Right kidney (tissue), 1 donor: ENCODE data around the gene JDP2.

Experiments
- DNase-seq: peaks from one replicate; pipeline ENCODE4 v3.0.0-alpha.2; 2016

JDP2 gene

GRCh38 chr14:75406856-75407255 is 21.0 kb upstream of the JDP2 start:
- DNase-seq = no peak

DNA sequence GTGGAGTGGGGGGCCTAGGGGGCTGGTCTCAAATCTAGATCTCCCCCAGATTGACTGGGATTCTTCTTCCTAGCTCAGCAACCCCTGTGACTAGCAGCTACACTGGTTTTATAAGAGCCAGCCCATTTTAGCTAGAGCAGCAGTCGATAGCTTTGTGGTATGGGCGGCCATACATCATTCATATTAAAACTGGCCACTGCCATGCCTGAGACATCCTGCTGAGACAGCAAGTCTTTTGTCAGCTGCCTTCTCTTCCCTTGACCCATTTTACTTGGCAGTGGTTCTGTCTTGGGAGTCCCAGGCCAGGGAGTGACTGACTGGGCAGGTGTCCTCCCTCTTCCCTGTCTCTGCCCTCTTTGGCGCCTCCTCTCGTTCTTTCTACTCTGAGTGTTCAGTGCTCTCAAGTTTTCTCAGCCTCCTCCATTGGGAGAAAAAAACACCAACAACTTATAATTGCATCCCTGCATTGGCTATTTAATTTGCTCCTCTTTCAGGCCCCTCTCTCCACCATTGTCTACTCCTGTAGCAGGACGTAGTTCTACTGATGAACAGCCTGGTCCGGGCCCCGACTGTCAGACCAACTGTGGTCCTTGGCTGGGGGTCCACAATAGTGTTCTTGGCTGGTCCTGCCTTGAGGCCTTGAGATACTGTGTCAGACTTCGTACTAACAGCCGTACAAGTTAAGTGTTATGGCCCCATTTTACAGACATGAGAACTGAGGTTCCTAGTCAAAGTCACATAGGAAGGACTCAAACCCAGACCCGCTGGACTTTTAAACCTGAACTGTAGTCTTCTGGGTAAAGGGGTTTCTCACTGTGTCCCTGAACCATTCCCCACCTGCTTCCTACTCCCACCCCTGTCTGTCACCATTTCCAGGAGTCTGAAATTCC is 18.3 kb upstream of the JDP2 start:
- no peak for DNase-seq

DNA sequence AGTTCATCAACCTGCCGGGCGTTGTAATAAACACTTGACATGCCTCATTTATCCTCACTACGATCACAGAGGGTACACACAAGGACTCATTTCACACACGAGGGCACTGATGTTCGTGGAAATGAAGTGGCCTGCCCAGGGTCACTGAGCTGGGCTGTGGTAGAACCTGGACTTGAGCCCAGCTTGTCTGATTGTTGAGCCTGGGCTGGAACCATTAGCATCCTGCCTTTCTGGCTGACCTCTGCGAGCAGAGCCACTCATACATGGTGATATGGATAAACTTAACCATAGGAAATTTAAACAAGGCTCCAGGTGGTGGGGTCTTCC is 16.6 kb upstream of the JDP2 start:
- peak; percentile 28 for DNase-seq

DNA sequence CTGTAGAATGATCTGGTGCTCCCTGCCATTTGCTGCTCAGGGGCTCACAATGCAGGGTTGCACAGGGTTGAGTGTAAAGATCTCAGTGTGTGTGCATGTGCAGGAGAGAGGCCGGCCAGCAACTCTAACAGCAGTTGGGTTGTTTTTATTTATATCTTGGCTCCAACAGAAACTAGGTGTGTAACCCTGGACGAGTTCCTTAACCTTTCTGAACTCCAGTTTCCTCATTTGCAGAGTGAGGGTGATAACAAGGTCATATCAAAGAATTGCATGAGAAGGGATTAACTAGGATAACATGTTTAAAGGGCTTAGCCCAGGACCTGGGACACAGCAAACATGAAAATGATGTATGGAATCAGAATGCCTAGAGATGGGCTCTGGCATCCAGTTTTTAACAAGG is 14.8 kb upstream of the JDP2 start:
- no peak for DNase-seq

DNA sequence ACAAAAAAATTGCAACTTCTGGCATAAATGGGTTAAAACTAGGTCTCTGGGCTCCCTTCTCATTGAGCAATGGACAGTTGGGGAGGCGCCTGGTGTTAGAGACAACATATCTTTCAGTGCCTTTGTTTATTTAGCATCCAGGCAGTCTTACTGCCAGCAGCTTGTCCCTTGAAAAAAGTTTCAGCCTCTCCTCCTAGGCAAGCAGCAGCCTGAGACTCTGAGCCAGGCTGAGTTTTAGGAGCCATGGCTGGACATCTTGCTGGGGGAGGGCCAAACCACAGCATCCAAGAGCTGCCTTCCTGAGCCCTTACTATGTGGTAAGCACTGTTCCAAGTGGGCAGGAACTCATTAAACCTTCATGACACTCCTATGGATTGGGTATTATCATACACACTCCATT is 10.1 kb upstream of the JDP2 start:
- no peak for DNase-seq

DNA sequence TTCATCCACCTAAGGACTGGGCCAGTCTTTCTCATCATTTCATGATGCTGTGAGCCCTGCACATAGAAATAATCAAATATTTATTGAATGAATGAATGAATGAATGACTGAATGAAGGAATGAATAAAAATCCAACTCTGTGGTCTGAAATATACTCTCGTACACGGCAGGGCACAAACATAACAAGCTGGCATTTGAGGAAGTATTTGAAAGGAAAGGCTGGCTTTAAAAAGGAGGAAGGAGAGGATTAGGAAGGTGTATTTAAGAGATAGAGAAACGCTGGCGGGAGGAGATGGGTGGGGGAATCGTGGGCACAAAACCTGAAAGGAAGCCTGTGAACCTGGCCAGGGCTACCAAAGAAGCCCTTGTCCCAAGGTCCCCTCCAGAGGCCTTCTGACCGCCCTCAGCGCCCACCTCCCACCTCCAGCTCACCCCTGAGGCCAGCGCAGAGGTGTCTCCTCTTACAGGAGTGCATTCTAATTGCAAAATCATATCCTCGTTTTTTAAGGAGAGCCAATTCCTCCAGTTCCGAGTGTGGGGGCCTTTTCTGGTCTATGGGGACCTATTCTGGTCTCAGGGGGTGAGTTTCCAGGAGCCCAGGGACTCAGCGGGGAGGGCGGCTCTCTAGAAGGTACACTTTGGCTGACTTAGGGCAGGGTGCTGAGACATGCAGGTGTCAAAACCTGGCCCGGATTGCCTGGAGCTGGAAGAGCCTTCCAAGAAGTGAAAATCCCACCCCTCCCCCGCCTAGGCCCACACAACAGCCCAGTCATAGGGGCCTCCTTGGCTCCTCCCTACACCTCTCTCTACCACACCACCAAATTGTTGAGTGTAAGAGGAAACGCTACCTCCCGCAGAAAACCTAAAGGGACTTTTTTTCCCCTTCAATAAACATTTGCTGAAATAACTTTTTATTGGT is 8.7 kb upstream of the JDP2 start:
- DNase-seq = peak; percentile 44

- no peak for DNase-seq
Measured at GRCh38 chr14:75422169-75422568, 5.7 kb upstream of the JDP2 start.

GRCh38 chr14:75424496-75424895 is 3.3 kb upstream of the JDP2 start:
- DNase-seq = no peak

DNA sequence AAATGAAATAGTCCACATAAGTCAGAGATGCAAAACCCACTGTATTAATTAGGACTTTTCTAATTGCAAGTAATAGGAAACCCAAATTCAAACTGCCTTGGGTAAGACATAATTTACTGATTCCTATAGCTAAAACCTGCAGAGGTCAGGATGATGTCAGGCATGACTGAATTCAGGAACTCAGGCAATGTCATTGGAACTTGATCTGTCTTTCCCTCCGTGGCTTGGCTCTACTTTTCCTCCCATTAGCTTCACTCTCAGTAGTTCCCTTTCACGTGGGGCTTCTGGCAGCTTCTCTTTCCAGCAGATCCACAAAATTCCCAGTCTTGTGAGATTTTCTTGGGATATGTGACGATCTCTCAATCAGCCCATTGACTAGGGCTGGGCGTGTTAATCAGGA is 2.4 kb upstream of the JDP2 start:
- peak; percentile 40 for DNase-seq

- DNase-seq = peak; percentile 41
Measured at GRCh38 chr14:75426332-75427125, 1.3 kb upstream of the JDP2 start.

GRCh38 chr14:75427126-75427481 is 718 bp upstream of the JDP2 start:
- DNase-seq = no peak

DNA sequence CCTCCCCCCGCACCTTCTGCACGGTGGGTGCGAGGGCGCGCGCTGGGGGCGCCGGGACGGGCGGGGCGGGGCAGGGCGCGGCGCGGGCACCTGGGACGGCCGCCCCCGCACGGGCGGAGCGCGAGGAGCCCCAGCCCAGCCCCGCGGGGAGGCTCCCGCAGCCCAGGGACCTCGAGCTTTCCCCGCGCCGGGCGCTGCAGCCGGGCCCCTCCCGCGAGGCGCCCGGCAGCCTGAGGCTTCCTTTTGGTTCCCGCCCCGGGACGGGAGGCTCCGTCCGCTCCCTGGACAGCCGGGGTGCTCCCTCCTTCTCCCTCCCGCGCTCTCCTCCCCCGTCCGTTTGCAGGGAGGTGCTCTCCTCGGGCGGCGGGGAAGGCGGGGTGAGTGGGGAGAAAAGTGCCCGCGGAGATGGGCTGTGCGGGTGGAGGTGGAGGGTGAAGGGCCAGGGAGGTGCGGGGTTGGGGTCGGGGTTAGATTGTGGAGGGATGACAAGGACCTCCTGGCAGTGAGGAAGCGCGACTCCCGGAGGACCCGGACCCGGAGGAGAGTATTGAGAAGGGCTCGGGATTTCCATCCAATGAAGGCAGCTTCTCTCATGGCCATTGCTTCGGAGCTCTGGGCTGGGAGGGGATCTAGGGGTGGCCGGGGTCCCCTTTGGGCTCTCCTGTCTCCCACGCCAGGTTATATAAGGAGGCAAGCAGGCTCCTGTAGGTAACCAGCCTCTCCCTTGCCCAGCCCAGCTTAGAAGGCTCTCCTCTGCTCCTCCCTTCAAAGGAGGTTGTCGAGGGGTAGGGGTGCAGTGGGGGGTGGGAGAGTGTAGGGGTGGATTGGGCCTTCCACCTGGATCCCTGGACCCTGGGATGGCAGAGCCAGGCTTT is 645 bp downstream of the JDP2 start:
- DNase-seq = peak; percentile 56

DNA sequence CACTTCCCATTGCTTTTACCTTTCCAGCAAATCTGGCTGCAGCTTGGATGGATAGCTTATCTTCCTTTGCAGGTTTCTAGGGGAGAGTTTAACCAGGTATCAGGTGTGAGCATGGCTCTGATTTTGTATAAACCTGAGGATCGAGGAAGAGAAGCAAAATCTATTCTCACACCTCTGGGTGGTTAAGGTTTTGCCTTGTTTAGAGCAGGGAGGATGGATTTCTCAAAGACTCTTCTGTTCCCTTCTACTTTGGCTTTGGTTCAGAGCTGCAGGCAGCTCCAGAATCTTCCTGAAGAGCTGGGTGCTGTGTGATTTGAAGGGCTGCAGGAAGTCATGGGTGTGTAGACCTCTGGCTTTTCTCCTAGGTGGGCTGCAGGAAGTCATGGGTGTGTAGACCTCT is 1.7 kb downstream of the JDP2 start:
- DNase-seq = no peak

DNA sequence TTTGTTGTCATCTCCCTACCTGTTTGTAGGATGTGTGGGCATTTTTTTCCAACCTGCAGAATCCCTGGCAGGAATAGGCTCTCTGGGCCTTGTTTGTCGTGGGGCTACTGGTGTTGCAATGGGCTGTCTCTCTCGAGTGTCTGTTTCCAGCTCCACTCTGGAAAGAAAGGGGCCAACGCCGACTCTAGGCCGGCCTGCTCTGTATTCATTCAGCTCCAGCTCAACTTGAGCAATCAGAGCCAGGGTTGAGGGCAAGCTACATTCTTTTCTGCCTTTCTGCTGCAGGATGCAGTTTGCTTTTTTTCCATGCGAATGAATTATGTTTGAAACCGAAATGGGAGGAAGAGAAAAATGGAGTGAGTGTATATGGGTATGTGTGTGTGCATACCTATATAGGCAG is 2.3 kb downstream of the JDP2 start:
- no peak for DNase-seq

GRCh38 chr14:75430526-75430925 is 2.7 kb downstream of the JDP2 start:
- DNase-seq = peak; percentile 41

DNA sequence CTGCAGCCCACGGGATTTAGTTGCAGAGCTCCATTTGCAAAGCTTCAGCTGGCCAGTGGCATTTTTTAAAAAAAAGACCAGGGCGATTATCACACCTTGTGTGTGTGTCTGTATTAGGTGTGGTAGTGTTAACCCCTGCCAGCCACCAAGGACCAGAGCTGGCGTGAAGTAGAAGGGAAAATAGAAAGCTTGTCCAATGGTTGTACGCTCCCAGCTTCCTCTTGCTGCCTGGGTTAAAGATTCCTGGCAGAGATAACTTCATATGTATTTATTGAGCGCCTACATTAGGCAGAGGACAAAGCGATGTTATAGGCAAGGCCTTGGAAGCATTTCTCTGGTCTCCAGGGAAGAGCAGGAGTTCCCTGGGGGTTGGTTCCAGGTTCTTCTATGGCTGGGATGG is 3.2 kb downstream of the JDP2 start:
- DNase-seq = no peak

GRCh38 chr14:75431827-75432226 is 4.0 kb downstream of the JDP2 start:
- no peak for DNase-seq

- no peak for DNase-seq
Measured at GRCh38 chr14:75432411-75432810, 4.6 kb downstream of the JDP2 start.

- DNase-seq = no peak
Measured at GRCh38 chr14:75433631-75434071, 5.8 kb downstream of the JDP2 start.

DNA sequence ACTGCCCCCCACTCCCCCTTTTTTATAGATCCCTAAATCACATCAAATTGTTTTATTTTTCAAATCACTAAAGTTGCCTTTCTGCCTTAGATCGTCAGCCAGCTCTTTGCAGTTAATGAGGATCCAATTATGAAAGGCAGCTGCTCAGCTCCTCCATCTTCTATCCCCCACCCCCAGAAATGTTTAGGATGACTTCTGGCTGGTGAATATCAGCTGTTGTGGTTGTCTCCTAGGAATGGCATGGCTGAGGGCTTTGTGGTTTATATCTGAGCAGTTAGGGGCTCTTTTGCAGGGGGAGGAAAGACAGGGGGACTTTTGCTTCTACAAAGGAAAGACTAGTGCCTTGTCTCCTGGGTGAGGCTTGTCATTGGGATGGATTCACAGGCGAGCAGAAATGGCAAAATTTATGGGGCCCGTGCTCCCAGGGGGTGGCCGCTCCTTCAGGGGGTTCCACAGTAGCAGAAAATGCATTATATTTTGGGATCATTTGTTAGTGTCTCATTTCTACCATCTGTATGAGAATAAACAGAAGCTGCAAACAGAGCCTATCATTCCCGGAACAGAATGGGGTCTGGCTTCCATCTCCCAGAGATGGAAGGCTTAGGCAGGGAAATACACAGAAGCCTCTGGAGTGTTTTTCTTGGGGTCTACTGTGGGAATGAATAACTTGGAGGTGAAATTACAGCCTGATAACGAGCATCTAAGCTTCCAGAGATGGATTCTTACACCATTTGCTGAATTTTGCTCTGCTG is 6.5 kb downstream of the JDP2 start:
- no peak for DNase-seq

- no peak for DNase-seq
Measured at GRCh38 chr14:75434890-75435248, 7.0 kb downstream of the JDP2 start.
